Breast epithelium (tissue), 3 donors: ENCODE data around the gene ZP3.
A peak's percentile ranks its signal among the peaks of the same experiment; 100 is the strongest.
"Not testable (repeated sequence)": the region's sequence is repeated elsewhere in the genome, so short reads cannot be mapped to it uniquely, and the experiment has no call there.

Source experiments
- POLR2AphosphoS5 ChIP-seq, 3 donors: sonication (generic); formaldehyde crosslinking; IDR thresholded peaks; one replicate each; pipeline ENCODE4 v1.6.1; 2017; ENCODE audit warnings: antibody characterized with exemption in 3 of 3
- TF ChIP-seq, protein P1 (sequence below), 3 donors: fragments of 450-650 bp; IDR thresholded peaks; one replicate each; pipeline ENCODE4 v1.5.1; 2016 to 2017; ENCODE audit warnings: antibody characterized with exemption in 3 of 3, mild to moderate bottlenecking in 3 of 3, moderate library complexity in 3 of 3

DNA sequence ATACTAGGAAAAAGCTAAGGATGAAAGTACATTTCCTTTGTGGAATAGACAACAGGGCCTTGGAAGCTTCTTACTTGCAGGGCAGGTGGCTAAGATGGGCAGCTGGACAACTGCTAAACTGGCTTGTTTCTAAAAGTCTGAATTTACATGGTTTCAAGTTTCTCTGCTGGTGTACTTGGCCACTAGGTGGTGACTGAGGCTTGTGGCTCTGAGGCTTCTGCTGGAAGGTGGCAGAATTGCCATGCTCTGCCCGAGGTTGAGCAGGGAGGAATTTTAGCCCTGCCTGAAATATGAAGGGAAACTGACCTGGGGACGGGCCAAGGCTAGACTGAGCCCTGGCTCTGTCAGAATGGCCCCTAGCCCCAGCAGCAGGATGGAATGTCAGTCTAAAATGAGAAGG lies 13.1 kb downstream of the ZP3 start:
- TF ChIP-seq, protein P1, sequence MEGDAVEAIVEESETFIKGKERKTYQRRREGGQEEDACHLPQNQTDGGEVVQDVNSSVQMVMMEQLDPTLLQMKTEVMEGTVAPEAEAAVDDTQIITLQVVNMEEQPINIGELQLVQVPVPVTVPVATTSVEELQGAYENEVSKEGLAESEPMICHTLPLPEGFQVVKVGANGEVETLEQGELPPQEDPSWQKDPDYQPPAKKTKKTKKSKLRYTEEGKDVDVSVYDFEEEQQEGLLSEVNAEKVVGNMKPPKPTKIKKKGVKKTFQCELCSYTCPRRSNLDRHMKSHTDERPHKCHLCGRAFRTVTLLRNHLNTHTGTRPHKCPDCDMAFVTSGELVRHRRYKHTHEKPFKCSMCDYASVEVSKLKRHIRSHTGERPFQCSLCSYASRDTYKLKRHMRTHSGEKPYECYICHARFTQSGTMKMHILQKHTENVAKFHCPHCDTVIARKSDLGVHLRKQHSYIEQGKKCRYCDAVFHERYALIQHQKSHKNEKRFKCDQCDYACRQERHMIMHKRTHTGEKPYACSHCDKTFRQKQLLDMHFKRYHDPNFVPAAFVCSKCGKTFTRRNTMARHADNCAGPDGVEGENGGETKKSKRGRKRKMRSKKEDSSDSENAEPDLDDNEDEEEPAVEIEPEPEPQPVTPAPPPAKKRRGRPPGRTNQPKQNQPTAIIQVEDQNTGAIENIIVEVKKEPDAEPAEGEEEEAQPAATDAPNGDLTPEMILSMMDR (IDR thresholded peaks at IDR 0.05): peak in 1 of 3 donors; percentile 49
- TF ChIP-seq POLR2AphosphoS5 (IDR thresholded peaks at IDR 0.05): not testable (repeated sequence)
